IPS-18a (cell line): ENCODE measurements around the gene PALLD.
A peak's percentile ranks its signal among the peaks of the same experiment; 100 is the strongest.

Experiments used
- H3K27ac ChIP-seq: one replicate; pipeline ENCODE4 v1.5.1; 2013; ENCODE audit warnings: low read length
- H3K27me3 ChIP-seq: one replicate; pipeline ENCODE4 v1.6.1; 2013; ENCODE audit warnings: mild to moderate bottlenecking, low read length; ENCODE audit not compliant: control insufficient read depth, insufficient read depth
- H3K36me3 ChIP-seq: one replicate; pipeline ENCODE4 v1.6.1; 2013; ENCODE audit warnings: low read depth, low read length; ENCODE audit not compliant: control insufficient read depth
- H3K4me1 ChIP-seq: one replicate; pipeline ENCODE4 v1.6.1; 2013; ENCODE audit warnings: low read depth, low read length; ENCODE audit not compliant: control insufficient read depth
- H3K4me3 ChIP-seq: one replicate; pipeline ENCODE4 v1.5.1; 2013; ENCODE audit warnings: low read length
- H3K9ac ChIP-seq: one replicate; pipeline ENCODE4 v1.6.1; 2013; ENCODE audit warnings: mild to moderate bottlenecking, low read length, moderate library complexity
- H3K9me3 ChIP-seq: one replicate; pipeline ENCODE4 v1.6.1; 2013; ENCODE audit warnings: low read depth, low read length; ENCODE audit not compliant: control insufficient read depth

Gene PALLD

DNA sequence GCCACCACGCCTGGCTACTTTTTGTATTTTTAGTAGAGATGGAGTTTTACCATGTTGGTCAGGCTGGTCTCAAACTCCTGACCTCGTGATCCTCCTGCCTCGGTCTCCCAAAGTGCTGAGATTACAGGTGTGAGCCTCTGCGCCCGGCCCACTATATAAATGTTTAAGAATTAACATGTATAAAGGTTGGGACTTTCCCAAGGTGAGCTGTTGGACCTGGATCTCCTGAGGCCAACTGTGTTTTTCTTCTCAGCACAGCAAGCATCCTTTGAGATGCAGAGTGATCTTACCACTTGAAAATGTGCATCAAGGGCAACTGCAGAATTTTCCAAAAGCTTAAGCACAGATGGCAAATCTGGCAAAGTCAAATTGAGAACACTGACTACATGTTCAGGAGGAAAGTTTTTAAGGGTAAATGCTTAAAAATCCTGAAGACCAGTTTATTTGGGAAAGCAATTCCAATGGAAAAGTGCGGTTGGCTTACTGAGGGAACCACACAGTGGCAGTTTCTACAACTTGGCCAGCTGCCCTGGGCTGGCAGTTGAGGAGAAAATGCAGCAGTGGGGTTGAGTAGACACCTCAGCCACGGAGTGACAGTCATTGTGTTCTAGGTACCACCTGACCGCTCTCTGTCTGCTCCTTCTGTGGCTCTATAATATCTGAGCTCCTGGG lies 344.3 kb downstream of the PALLD start:
- Histone ChIP-seq H3K36me3 (peaks cover 3% of the 10 kb centered on the region), H3K4me1 (peaks cover 65% of the 10 kb centered on the region), H3K4me3 (peak overlapping the region; percentile 45), H3K9ac (peak overlapping the region; percentile 24), H3K27me3 (no peaks in the 10 kb centered on the region), H3K27ac (peak overlapping the region; percentile 89), H3K9me3 (no peaks in the 10 kb centered on the region)

- no peaks in the 10 kb centered on the region for H3K9me3 ChIP-seq
- peaks cover 3% of the 10 kb centered on the region for H3K36me3 ChIP-seq
- H3K4me3 ChIP-seq: peak overlapping the region; percentile 45
- peak overlapping the region; percentile 89 for H3K27ac ChIP-seq
- H3K9ac ChIP-seq: peak overlapping the region; percentile 24
- no peaks in the 10 kb centered on the region for H3K27me3 ChIP-seq
- peaks cover 65% of the 10 kb centered on the region for H3K4me1 ChIP-seq
Measured at GRCh38 chr4:168841672-168842019, 344.8 kb downstream of the PALLD start.

- H3K9me3 ChIP-seq: no peaks in the 10 kb centered on the region
- no peak overlapping the region for H3K4me3 ChIP-seq
- peak overlapping the region; percentile 89 for H3K27ac ChIP-seq
- H3K27me3 ChIP-seq: no peaks in the 10 kb centered on the region
- H3K36me3 ChIP-seq: peaks cover 3% of the 10 kb centered on the region
- H3K4me1 ChIP-seq: peaks cover 69% of the 10 kb centered on the region
- H3K9ac ChIP-seq: no peak overlapping the region
Measured at GRCh38 chr4:168842186-168842585, 345.3 kb downstream of the PALLD start.

DNA sequence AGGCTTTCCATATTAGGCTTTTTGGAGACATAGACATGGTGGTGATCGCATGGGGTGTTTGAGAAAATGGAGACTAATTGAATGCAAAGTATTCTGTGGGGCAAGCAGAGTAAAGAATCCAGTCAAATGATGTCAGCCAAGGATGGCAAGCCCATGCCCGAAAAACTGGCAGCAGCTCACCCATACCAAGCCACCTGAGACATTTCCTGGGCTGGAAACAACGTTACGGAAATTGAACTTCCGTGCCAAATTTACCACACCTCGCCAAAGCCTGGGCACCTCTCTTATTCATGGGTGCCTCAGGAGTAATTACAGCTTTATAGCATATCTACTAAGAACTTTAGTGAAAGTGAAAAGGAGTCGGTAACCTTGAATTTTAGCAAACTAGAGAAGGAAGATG lies 346.8 kb downstream of the PALLD start:
- no peaks in the 10 kb centered on the region for H3K27me3 ChIP-seq
- no peaks in the 10 kb centered on the region for H3K36me3 ChIP-seq
- no peak overlapping the region for H3K27ac ChIP-seq
- H3K9ac ChIP-seq: no peak overlapping the region
- H3K4me3 ChIP-seq: no peak overlapping the region
- no peaks in the 10 kb centered on the region for H3K9me3 ChIP-seq
- H3K4me1 ChIP-seq: peaks cover 76% of the 10 kb centered on the region

DNA sequence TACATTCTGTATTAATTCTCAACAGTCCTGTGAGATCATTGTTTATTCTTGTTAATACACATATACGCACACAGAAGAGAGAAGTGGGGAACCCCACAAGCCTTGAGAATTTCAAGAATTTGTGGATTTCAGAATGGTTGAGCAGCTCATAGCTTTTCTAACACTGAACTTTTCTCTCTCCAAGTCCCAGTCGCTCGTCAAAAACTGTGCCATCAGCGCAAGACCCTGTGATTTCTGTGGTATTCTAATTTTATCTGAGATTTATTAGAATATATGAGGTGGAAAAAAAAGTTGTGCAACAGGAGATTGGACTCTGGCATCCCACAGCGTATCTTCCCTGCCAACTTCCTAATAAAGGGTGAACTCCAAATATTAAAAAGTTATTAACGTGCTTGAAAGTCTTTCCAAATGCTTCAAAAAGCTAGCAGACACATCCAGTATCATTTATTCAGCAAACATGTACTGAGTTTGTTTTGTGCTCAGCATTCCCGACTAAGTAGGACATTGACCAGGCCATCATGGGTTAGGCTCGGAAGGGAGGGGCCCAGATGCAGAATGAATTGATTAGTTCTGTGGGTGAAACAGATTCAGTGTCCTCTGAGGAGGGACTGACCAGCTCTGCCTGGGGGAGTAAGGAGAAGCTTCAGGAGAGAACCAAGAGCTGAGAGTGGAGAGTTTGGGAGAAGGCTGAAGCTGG lies 347.6 kb downstream of the PALLD start:
- H3K4me3 ChIP-seq: no peak overlapping the region
- no peaks in the 10 kb centered on the region for H3K27me3 ChIP-seq
- no peak overlapping the region for H3K27ac ChIP-seq
- H3K9me3 ChIP-seq: no peaks in the 10 kb centered on the region
- peaks cover 85% of the 10 kb centered on the region for H3K4me1 ChIP-seq
- no peak overlapping the region for H3K9ac ChIP-seq
- H3K36me3 ChIP-seq: no peaks in the 10 kb centered on the region

GRCh38 chr4:168845897-168846296 lies 349.0 kb downstream of the PALLD start:
- no peak overlapping the region for H3K27ac ChIP-seq
- H3K4me3 ChIP-seq: no peak overlapping the region
- H3K4me1 ChIP-seq: peaks cover 84% of the 10 kb centered on the region

GRCh38 chr4:168846414-168846813 lies 349.6 kb downstream of the PALLD start:
- Histone ChIP-seq H3K9ac (no peak overlapping the region), H3K9me3 (no peaks in the 10 kb centered on the region), H3K27me3 (no peaks in the 10 kb centered on the region), H3K36me3 (no peaks in the 10 kb centered on the region), H3K27ac (no peak overlapping the region), H3K4me3 (no peak overlapping the region), H3K4me1 (peaks cover 80% of the 10 kb centered on the region)

More at GRCh38 chr4:168845897-168846296, 349.0 kb downstream of the PALLD start:
- H3K9me3 ChIP-seq: no peaks in the 10 kb centered on the region
- no peaks in the 10 kb centered on the region for H3K36me3 ChIP-seq
- H3K27me3 ChIP-seq: no peaks in the 10 kb centered on the region
- H3K9ac ChIP-seq: no peak overlapping the region

GRCh38 chr4:168847771-168848502 lies 351.1 kb downstream of the PALLD start:
- no peak overlapping the region for H3K4me3 ChIP-seq
- H3K36me3 ChIP-seq: no peaks in the 10 kb centered on the region
- H3K27me3 ChIP-seq: no peaks in the 10 kb centered on the region
- no peak overlapping the region for H3K27ac ChIP-seq
- H3K9me3 ChIP-seq: no peaks in the 10 kb centered on the region
- peaks cover 67% of the 10 kb centered on the region for H3K4me1 ChIP-seq
- H3K9ac ChIP-seq: no peak overlapping the region

DNA sequence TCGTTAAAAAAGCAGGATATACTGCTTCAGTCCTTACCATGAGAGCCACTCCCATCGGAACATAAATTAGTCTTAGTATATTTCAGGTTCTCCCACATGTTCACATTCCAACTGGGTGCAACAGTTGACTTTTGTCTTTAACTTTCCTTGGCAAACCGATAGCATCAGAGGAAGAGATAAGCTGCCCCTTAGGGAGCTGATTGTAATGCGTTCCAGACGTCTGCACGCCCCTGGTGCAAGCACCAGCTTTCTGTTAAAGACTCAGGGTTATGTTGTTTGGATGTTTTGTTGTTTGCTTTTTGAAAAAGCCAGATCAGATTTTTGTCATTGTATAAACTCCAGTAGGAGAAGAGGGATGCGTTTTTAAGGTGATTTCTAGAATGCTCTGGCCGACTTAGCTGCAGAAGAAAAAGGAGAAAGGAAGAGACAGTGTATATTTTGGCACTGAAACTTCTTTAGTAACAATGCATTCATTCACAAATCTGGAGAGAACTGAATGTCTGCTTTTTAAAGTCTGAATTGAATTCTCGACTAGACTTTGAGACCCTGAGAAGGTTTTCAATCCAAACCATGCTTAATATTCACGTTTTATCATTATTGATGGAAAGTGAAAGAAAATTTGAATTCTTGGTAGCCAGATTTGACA lies 352.3 kb downstream of the PALLD start:
- no peaks in the 10 kb centered on the region for H3K36me3 ChIP-seq
- no peaks in the 10 kb centered on the region for H3K9me3 ChIP-seq
- H3K27ac ChIP-seq: no peak overlapping the region
- peak overlapping the region; percentile 13 for H3K4me3 ChIP-seq
- H3K4me1 ChIP-seq: peaks cover 55% of the 10 kb centered on the region
- H3K27me3 ChIP-seq: no peaks in the 10 kb centered on the region
- H3K9ac ChIP-seq: peak overlapping the region; percentile 8

DNA sequence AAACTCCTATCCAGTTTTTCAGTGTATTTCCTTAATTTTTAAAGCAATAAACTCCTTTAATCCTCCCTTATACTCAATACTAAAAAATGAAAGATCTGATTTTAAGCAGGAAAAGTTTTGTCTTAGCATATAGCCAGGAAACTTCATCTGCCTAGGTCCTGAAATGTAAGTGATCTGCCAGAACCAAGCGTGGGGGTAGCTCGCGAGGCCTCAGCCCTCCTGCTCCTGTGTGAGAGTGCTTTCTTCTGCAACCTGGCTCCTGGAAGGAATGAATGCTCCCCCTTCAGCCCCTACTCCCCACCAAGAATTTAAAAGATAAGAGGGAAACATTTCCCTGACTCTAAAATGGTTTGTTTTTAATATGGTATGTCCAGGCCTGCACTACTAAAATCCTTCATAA lies 353.1 kb downstream of the PALLD start:
- peaks cover 46% of the 10 kb centered on the region for H3K4me1 ChIP-seq
- no peaks in the 10 kb centered on the region for H3K9me3 ChIP-seq
- no peaks in the 10 kb centered on the region for H3K36me3 ChIP-seq
- no peaks in the 10 kb centered on the region for H3K27me3 ChIP-seq
- no peak overlapping the region for H3K4me3 ChIP-seq
- H3K9ac ChIP-seq: no peak overlapping the region
- no peak overlapping the region for H3K27ac ChIP-seq

DNA sequence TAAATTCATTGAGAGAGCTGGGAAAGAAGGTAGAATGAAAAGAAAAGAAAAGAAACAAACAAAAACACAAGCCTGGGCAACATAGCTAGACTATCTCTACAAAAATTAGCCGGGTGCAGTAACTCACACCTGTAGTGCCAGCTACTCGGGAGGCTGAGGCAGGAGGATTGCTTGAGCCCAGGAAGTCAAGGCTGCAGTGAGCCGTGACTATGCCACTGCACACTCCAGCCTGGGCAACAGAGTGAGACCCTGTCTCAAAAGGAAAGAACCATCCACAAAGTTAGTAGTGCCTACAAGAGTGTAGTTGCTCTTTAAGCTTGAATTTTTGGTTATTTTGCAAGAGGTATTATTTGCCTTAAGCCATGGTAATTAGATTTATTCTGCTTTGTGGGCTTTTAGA lies 355.5 kb downstream of the PALLD start:
- no peak overlapping the region for H3K9ac ChIP-seq
- no peak overlapping the region for H3K27ac ChIP-seq
- H3K27me3 ChIP-seq: no peaks in the 10 kb centered on the region
- H3K36me3 ChIP-seq: no peaks in the 10 kb centered on the region
- no peaks in the 10 kb centered on the region for H3K9me3 ChIP-seq
- H3K4me3 ChIP-seq: no peak overlapping the region
- H3K4me1 ChIP-seq: peaks cover 29% of the 10 kb centered on the region
